NCI-H2227 (cell line): Measurements from ENCODE around the gene NOCT.
"Not testable (repeated sequence)": the region's sequence is repeated elsewhere in the genome, so short reads cannot be mapped to it uniquely, and the experiment has no call there.

Source experiments
- DNase-seq: peaks from one replicate; lab custom pipeline; 2025; ENCODE audit not compliant: unreplicated experiment; lab: John Stamatoyannopoulos, UW

NOCT gene, protein sequence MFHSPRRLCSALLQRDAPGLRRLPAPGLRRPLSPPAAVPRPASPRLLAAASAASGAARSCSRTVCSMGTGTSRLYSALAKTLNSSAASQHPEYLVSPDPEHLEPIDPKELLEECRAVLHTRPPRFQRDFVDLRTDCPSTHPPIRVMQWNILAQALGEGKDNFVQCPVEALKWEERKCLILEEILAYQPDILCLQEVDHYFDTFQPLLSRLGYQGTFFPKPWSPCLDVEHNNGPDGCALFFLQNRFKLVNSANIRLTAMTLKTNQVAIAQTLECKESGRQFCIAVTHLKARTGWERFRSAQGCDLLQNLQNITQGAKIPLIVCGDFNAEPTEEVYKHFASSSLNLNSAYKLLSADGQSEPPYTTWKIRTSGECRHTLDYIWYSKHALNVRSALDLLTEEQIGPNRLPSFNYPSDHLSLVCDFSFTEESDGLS

DNA sequence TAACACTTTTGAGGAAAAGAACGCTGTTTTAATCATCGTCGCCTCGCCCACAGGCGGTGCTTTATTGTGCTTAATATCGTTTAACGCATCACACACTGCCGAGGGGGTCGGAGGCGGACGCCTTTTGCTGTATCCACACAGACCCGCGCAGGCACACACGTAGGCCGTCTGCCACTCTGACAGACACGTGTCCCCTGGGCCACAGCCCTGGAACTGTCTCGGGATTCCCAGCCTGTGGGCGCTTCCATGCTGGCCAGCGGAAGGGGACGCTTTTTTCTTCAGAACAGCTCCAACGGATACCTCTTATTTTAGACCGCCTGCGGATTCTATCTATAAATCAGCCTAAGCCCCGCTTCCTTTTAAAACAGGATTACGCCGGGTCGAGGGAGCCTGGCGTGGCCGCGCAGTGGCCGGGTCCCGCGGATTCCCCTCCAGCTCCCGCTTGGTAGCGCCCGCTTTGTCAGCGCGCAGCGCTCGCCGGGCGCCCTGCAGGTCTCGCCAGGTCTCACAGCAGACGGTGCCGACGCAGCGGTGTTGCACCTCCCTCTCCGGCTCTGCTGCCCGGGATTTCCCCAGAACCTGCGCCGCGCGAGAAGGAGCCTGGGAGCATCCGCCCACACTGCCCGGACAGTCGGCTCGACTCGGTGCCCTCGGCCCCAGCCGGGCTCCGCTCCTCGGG lies at the start of gene NOCT:
Gene NOCT (plus strand): TSS at position 513 of the 679 bp plus-strand sequence. CDS start 201 bp downstream, outside the sequence.
- DNase-seq = peak; percentile 89

DNA sequence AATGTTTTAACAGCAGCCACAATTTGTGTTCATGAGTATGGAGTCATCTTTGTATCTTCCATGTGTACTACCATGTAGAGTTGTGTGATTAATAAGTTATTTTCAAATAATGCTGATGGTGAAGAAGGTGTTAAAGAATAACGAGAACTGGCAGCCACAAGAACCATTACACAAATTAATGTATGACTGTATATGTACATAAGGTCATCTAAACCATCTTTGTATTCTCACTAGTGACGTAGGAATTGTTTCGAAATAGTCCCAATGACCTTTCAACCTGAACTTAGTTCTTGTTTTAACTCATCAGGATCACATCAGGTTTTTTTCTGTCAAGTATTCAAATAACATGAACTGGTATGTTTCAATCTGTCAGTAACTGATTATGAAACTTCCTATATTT lies 48.3 kb upstream of the NOCT start:
- no peak for DNase-seq

DNA sequence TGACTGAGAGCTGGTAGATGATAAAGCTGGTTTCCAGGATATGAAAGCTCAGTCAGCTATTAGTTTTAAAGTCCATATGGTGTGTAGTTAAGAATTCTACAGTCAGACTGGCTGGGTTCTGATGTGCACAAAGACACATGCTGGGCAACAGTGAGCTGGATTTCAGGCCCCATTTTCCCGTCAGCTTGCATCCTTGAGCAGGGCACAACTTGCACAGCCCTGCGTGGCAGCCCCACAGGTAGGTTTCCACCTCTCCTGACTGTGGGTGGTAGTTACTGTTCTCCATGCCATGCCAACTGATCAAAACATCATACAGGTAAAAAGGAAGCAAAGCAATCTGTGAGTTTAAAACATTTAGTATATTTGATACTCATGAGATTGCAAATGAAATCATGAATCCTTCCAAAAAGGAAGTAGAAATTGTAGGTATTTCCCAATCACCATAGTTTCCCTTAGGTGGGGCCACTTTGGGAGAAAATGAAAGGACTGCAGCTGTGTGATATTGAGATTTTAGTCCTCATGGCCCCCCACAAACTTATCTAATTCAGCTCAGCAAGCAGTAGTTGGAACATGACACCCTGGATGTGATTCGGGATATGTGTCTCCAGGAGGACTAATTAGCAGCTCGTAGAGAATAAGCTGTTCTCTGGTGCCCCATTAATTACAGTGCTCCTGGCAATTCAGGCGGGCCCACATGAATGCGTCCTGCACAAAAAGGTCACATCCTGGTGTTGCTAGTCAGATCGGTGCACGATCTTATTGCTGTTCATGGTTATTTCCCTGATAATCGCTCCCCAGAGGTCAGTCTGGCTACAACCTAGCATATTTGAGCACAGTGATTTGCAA lies 42.4 kb upstream of the NOCT start:
- peak; percentile 6 for DNase-seq

DNA sequence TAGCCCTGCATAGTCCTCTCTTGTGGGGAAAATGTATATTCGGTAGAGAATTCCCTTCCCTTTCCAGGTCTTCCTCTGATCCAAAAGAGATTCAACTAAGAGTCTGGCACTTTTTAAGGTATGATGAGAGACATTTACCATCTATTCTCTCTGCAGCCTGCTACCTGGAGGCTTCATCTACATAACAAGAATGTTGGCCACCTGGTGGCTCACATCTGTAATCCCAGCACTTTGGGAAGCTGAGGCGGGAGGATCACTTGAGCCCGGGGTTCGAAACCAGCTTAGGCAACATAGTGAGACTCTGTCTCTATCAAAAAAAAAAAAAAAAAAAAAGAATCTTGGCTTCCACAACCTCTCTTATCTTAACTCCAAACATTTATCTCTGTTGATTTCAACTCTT lies 40.4 kb upstream of the NOCT start:
- DNase-seq = no peak

DNA sequence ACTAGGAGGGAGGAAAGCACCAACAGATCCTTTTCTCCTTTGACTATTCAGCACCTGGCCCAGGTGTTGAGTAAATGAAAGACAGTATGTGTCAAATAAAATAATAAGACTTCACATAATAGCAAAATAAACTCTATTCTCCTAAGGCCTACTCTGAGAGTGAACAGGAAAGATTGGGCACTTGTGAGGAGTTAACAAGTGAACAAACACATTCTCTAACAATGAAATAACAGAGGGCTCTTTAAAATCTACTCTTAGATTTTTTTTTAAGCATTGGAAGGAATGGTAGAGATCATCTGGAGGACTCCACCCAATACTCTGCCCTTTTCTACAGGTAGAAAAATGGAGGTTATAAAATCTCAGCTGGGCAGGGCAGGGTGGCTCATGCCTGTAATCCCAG lies 39.1 kb upstream of the NOCT start:
- no peak for DNase-seq

DNA sequence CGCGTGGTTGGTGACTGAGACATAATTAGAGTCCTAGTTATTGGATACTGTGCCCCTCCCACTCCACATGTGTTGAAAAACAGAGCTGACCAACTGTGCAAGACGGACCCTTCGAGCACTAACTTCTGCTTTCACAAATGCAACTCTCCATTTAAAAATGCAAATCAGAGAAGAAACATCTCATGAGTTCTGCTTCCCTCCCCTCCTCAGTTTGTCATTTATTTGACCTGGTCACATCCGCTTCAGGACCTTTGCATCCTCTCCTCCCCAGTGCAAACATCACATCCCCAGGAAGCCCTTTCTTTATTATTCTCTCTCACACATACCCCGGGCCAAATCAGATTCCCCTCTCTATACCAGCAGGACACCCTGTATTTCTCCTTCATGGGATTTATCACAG lies 38.1 kb upstream of the NOCT start:
- no peak for DNase-seq

DNA sequence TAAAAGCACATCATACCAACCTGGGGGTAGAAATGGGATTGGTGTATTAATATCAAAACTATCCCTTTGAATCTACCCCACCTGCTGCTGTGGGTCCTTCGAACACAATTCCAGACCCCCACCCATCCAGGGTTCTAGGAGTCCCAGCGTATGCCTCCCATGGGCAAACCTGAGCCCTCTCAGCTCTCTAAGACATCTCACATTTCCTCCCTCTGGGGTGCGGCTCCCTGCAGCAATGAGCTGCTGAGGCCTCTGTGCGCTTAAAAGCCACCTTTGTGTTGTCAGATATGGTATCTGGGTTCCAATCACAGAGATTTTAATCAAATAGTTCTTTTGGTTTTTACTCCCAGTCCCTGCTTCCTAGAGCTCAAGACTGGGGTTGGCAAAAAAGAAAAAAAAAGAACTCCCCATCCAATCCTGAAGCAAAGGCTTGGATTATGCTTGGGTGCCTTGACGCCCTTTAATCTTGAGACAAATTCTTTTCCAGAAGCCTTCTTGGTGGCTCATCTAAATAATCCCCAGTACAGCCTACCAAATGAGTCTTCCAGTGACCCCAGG lies 37.5 kb upstream of the NOCT start:
- DNase-seq = no peak

DNA sequence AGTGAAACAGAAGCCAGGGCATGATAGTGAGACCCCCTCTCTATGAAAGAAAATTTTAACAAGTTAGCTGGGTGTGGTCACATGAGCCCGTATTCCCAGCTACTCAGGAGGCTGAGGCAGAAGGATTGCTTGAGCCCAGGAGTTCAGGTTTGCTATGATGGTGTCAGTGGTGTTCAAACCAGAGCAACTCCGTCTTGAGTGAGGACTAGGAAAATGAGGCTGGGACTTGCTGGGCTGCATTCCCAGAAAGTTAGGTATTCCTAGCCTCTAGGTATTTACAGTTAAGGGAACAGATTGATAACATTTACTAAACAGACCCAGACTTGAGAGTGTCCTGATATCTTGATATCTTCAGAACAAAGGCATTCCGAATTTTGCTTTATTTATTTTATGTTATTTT lies 37.0 kb upstream of the NOCT start:
- no peak for DNase-seq

DNA sequence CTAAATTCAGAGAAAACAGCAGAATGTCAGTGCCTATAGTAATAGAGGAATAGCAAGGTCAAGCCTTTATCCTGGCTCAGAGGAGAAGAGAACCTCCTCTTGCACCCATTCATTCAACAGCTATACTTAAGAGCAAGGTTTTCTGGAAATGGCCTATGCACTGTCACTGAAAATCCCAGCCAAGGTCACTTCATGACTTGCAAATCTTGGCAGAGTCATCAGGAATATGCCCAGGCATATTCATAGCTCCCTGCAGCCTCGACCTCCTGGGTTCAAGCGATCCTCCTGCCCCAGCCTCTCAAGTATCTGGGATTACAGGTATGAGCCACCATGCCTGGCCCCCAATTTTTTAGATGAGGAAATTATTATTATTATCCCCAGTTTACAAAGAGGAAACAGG lies 35.8 kb upstream of the NOCT start:
- DNase-seq = no peak

DNA sequence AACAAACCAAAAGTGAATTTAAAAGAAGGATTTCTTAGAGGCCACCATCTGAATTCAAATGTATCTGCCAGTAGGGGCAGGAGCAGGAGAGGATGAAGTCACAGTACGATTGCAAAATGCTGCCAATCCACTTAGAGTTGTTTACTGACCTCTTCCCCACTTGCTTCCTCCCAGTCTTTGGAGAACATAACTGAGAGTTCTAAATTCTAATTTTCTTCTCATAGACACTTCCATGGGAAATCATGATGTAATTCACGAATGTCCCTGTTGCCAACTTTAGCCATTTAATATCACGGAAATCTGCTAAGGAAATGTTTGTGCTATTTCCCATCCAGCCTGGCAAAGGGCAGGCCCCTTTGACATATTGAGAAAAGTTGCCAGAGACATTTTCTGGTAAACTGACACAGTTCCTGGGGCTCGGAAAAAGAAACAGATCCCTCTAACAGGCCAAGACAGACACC lies 33.6 kb upstream of the NOCT start:
- DNase-seq = no peak

DNA sequence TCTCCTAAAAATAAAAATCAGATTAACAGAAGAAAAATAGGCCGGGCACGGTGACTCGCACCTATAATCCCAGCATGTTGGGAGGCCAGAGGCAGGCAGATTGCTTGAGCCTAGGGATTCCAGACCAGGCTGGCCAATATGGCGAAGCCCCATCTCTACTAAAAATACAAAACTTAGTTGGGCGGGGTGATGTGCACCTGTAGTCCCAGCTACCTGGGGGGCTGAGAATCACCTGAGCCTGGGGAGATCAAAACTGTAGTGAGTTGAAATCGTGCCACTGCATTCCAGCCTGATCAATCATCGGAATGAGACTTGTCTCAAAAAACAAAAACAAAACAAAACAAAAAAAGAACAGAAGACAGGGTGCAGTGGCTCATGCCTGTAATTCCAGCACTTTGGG lies 32.8 kb upstream of the NOCT start:
- DNase-seq = no peak

DNA sequence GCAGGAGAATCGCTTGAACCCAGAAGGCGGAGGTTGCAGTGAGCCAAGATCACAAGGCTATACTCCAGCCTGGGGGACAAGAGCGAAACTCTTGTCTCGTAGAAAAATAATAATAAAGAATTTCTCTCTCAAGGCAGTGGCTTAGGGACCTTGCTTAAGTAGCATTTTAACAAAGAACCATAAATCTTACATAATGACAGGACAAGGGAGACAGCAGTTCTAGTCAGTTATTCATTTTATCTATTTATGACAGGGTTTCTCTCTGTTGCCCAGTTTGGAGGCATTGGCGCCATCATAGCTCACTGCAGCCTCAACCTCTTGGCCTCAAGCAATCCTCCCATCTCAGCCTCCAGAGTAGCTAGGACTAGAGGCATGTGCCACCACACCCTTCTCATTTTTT lies 31.9 kb upstream of the NOCT start:
- no peak for DNase-seq

DNA sequence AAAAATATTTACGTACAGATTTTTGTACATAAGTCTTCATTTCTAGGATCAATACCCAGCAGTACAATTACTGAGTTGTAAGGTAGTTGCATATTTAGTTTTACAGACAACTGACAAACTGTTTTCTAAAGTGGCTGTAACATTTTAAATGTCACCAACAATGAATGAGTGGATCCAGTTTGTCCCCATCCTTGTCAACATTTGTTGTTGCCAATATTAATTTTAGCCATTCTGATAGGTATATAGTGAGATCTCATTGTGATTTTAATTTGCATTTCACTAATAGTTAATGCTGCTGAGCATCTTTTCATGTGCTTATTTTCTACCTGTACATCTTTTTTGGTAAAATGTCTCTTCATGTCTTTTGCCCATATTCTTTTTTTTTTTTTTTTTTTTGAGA lies 30.9 kb upstream of the NOCT start:
- no peak for DNase-seq

DNA sequence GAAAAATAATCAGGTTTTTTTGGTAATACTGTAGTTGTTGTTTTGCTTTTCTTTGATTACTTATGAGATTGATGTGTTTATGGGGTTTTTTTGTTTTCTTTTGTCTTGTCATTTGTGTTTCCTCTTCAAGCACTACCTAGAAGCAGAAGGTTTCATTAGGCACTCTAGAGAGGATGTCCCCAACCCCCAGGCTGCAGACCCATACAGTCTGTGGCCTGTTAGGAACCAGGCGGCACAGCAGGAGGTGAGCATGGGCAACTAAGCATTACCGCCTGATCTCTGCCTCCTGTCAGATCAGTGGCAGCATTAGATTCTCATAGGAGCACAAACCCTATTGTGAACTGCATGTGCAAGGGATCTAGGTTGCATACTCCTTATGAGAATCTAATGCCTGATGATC lies 22.9 kb upstream of the NOCT start:
- DNase-seq = no peak

DNA sequence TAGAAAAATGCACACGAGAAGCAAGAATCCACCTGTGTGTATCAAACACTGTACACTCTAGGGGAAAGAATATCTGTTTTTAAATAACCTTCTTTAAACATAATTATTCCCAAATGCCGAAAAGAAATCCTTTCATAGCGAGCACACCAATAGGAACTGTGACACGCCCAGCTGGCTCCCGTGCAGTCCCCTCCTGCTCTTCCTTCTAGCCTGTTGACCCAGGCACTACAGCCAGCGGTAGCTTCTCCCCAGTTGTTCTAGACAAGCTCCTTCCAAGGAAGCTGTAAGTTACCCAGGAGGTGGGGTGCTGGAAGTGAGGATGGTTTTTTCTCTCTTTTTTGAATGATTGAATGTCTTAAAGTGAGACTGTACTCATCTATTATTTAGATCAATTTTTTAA lies 19.5 kb upstream of the NOCT start:
- no peak for DNase-seq

DNA sequence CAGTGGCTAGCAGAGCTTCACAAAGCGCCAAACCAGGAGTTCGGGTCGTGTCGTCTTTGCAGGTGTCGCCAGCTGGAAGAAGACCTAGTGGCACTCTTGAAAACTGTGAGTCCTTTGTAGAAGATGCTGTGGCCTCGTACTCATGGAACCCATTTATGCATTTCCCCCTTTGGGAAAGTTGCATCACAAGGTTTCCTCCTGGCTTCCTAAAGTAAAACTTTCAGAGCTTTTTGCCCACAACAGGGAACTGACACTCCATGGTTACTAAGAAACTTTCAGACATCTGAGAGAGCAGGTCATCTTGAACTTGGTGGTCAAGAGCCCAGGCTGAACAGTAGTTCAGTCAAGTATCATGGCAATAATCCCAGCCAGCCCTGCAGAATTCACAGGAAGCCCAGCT lies 15.9 kb upstream of the NOCT start:
- DNase-seq = no peak

DNA sequence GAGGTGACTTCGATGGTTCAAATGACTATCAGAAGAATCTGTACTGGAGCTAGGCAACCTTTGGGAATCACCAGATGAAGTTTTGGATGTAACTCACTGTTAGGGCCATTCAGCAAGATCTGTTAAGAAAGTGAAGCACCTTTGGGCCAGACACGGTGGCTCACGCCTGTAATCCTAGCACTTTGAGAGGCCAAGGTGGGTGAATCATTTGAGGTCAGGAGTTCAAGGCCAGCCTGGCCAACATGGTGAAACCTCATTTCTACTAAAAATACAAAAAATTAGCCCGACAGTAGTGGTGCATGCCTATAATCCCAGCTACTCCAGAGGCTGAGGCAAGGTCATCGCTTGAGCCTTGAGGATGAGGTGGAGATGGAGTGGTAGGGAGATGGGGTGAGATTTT lies 15.4 kb upstream of the NOCT start:
- DNase-seq = not testable (repeated sequence)

DNA sequence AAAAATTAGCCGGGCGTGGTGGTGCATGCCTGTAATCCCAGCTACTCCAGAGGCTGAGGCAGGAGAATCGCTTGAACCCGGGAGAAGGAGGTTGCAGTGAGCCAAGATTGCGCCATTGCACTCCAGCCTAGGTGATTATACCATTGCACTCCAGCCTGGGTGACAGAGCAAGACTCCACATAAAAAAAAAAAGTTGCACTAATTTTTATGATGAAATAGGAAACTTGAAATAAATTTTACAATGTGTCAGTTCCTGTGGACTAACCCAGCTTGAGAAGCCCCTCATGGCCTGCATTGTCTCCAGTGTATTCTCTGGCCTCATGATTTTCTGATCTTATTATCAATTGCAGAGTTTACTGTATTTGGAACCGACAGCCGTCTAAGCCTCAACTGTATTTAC lies 14.2 kb upstream of the NOCT start:
- not testable (repeated sequence) for DNase-seq

DNA sequence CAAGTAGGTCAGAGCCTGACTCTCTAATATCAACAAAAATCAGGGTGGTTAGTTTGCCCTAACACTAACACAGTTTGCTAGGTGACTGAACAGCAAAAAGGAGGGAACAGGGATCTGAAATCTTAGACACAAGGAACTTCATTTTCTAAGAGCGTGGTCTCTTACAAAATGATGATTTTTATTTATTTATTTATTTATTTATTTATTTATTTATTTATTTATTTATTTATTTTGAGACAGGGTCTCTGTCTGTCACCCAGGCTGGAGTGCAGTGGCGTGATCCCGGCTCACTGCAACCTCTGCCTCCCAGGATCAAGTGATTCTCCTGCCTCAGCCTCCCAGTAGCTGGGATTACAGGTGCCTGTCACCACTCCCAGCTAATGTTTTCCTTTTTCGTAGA lies 11.9 kb upstream of the NOCT start:
- not testable (repeated sequence) for DNase-seq

DNA sequence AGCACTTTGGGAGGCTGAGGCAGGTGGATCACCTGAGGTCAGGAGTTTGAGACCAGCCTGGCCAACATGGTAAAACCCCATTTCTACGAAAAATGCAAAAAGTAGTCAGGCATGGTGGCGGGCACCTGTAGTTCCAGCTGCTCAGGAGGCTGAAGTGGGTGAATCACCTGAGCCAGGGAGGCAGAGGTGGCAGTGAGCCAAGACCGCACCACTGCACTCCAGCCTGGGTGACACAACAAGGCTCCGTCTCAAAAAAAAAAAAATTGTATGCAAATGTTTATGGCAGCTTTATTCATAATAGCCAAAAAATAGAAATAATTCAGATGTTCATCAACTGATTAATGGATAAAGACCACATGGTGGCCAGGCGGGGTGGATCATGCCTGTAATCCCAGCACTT lies 9.8 kb upstream of the NOCT start:
- DNase-seq = no peak

DNA sequence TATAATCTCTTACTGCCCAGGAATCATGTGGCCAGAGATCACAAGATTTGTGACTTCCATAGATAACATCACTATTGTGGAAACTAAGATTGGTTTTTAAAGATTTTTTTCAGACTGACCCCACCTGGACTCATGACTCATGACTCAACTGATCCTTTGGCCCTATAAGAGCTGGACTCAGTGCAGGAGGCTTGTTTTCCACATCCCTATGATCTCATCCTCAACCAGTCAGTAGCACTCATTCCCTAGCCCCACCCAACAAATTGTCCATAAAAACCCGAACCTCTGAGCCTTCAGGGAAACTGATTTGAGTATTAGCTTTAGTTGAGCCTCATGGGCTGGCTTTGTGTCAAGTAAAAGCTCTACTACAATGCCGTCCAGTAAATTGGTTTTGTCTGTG lies 7.9 kb upstream of the NOCT start:
- DNase-seq = no peak
